NCI-H69 (cell line): ENCODE data around the gene TBX6.

Experiments
- DNase-seq: peaks from one replicate; lab custom pipeline; 2025; lab: John Stamatoyannopoulos, UW

TBX6 gene

DNA sequence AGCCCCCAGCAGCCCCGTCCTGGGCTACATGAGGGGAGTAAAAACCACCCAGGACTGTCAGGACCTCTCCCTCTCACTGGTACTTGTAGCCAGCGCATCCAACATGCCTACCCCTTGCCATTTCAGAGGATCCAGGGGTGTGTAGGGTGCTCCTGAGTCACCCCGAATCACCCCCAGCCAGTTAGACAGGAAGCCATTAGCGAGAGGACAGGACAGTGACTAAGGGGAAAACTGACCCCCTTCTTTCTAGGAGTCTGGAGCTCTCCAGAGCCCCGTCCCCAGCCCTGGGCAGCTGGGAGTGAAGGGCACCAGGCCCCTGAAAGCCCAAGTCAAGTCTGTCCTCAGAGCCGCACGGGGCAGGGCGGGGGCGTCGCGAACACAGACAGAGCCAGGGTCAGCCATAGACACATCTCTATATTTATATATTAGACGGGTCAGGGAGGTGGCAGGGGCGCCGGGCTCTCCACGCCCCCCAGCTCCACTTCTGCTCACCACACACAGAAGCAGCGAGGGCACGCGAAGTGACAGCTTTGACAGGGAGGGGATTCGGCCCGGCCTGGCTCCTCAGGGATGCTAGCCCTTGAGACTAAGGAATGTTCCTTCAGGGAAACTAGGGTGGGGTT lies 22.1 kb upstream of the TBX6 start:
- no peak for DNase-seq

DNA sequence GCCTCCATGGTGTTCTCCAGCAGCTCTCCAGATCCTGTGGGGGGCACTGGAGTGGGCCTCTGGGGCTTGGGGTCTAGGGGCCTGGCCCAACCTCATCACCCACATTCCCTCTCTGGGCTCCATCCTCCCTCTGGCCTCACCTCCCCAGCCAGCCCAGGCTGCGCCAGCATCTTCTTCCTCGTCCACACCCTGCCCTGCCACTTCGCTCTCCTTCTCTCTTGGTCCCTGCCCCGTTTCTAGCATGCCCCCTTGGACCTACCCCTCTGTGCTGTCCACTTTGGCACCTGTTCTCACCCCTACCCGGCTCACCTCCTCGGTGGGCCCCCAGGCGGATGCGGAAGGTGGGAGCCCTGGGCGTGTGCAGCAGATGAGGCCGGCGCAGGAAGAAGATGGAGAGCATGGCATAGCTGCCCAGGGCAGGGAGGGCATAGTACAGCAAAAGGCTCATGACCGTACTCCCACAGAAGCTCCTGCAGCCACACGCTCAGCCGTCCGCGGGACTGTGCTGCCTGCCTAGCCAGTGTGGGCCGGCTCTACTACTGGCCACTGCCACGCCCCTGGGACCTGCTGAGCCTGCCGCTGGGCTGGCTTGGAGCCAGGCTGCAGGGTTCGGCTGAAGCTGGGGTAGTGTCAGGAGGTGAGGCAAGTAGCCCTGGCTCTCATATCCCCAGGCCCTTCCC lies 21.4 kb upstream of the TBX6 start, which contains the start of gene GDPD3:
Gene GDPD3 (minus strand): TSS at position 507 of the 680 bp plus-strand sequence. CDS start 59 bp downstream, at position 448.
- DNase-seq: no peak

DNA sequence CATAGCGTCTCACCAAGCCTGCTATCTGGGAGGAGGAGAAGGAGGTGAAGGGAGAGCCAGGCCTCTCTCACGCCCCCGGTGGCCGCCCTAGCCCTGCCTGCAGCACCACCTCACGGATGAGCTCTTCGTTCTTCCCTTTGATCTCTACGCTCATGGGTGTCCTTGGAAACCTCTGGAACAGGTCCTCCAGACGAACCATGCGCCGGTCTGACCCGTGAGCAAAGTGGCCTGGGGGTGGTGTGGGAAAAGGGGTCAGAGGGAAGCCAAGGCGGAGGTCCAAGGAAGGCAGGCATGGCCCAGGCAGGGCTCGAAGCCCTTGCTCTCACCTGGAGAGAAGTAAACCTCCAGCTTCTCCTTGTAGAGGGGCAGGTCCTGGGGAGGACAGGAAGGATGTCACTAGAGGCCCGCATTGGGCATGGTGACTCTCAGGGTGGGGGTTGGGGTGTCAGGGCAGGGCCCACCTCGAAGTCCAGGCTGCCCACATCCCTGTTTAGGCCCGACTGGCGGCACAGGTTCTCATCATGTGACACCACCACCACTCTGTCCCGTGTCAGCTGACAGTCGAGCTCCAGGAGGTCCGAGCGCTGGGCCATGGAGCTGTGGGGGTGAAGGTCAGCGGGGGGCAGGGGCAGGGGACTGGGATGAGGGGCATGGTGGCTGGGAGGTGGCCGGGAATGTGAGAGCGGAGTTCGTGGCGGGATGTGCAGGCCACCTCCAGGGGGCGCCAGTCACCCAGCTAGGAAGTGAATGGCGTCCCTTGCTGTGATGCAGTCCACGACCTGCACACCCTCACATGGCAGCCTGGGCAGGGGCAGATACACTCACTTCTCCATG lies 20.7 kb upstream of the TBX6 start:
- DNase-seq: peak; percentile 72

DNA sequence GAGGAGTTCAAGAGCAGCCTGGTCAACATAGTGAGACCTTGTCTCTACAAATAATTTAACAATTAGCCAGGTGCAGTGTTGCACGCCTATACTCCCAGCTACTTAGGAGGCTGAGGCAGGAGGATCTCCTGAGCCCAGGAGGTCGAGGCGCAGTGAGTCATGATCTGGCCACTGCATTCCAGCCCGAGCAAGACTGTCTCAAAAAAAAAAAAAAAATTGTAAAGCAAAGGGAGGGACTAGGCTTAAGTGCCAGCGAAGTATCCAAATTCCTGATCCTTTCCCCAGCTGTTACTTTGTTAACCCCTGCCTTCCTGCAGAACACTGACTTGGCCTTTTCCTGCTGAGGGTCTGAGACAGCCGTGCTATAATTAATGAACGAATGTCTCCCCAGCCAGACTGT lies 18.9 kb upstream of the TBX6 start:
- no peak for DNase-seq

DNA sequence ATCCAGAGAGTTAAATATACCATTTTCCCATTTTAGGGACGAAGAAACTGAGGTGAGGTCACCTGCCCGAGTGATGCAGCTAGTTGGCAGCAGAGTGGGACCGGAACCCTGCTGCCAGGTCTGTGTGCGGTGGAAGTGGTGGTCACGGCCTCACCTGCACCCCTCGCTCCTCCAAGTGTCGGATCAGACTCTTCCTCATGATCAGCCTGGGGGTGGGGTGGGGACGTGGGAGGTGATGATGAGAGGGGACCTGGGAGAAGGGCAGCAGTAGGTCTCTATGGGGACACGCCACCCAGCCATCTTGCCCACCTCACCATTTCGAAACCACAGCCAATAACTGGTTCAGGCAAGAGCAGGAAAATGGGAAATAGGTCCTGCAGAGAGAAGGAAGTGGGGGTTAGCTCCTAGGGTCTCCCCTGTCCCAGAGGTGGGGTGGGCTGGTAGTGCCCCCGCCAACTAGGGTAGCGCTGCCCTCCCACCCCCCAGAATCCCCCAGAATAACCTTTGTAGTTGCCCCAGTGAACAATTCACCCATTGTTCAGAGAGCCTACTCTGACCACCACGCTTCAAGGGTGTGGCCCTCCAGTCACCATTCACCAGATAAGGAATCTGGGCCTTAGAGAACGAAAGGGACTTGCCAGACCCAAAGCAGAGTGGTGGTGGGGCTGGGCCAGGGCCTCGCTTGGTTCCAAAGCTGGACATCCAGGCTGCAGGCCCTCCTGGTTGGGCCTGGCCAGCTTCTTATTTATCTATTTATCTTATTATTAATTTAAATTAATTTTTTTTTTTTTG lies 16.5 kb upstream of the TBX6 start:
- no peak for DNase-seq

DNA sequence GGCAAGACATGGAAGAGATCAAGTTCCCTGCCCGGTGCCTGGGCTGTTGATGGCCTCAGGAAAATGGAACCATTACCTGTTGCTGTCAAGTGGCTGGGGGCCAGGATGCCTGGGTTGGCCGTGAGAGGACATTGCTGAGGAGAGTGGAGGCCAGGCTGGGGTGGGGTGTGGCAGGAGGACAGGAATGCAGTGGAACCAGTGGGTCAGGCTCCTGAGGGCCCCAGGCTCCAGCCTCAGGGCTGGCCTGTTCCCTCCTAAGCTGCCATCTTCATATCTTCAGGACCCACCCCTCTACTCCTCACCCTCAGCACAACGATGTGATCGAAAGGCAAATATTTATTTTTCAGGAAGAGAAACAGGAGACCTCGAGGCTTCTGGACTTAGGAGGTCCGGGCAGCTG lies 12.8 kb upstream of the TBX6 start:
- no peak for DNase-seq

DNA sequence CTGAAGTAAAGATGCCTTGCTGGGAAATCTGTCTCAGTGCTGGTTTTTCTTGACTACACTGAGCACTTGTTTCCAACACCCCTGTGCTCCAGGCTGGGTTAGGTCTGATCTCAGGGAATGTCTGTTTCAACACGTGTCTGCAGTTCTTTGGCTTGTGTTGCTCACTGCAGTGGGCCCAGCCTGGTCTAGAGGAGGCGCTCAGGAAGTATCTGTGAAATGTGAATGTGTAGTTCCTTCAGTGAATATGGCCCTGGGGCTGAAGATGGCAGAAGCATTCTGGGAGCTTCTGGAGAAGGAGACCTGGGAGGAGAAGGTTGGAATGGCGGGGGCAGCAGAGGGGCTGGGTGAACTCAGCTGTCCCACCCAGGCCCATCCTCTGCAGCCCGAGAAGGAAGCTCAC lies 12.4 kb upstream of the TBX6 start:
- no peak for DNase-seq

DNA sequence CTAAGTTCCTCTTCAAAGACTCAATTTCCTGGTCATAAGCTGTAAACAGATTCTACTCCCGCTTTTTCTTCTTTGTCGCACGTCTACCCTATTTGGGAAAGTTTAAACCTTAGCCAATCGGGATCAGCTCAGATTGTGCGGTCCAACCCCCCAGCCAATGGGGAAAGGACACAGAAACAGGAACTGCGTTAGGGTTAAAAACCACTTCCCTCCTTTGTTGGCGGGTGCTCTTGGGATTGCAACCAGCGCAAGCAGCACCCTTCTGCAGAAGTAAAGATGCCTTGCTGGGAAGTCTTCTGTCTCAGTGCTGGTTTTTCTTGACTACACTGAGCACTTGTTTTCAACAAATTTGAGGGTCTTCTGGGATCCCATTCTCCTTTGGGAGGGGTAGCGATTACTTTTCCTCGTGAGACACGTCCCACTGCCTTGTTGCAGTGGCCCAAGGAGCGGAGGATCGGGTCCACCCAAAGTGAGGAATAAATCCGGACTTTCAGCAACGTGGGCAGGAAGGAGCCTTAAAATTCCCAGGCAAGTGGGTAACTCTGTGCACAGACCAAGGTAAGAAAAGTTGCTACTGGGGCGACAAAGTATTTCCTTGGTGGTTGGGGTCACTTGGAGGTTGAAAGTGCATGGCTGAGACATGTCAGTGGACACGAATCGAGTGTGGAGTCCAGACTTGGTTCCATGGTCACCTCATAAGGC lies 5.3 kb upstream of the TBX6 start:
- DNase-seq: no peak

DNA sequence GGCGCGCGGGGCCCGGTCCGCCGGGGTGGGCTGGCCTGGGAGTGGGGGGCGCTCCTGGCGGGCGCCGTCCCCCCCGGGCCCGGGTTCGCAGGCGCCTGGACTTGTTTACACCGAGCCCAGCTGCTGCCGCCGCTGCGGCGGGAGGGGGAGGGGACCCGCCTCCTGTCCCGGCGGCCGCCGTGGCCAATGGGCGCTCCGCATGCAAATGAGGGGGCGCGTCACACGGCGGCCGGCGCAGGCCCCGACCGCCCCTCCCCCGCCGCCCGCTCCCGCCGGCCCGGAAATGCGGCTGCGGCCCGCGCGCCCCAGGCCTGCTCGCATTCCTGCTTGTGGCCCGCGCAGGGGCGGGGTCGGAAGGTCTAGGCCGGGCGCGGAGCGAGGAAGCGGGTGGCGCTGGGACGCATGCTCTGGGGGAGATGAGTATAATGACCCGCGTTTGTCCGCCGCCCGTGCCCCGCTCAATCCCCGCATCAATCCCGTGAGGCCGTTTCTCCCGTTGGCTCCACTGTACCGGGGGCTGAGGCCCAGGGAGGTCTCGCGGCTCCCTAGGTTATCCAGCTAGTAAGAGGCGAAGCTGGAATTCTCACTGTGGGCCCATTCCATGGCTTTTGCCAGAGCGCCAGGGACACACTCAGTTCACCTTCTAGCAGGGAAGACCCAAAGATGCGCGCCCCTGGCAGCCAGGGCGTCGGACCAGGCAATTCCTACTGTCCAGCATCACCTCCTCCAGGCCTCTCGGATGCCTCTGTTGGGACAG lies 4.6 kb upstream of the TBX6 start, which contains the start of gene YPEL3:
Gene YPEL3 (minus strand): TSS at position 109 of the 757 bp plus-strand sequence. CDS start 731 bp downstream, outside the sequence.
- peak; percentile 98 for DNase-seq

DNA sequence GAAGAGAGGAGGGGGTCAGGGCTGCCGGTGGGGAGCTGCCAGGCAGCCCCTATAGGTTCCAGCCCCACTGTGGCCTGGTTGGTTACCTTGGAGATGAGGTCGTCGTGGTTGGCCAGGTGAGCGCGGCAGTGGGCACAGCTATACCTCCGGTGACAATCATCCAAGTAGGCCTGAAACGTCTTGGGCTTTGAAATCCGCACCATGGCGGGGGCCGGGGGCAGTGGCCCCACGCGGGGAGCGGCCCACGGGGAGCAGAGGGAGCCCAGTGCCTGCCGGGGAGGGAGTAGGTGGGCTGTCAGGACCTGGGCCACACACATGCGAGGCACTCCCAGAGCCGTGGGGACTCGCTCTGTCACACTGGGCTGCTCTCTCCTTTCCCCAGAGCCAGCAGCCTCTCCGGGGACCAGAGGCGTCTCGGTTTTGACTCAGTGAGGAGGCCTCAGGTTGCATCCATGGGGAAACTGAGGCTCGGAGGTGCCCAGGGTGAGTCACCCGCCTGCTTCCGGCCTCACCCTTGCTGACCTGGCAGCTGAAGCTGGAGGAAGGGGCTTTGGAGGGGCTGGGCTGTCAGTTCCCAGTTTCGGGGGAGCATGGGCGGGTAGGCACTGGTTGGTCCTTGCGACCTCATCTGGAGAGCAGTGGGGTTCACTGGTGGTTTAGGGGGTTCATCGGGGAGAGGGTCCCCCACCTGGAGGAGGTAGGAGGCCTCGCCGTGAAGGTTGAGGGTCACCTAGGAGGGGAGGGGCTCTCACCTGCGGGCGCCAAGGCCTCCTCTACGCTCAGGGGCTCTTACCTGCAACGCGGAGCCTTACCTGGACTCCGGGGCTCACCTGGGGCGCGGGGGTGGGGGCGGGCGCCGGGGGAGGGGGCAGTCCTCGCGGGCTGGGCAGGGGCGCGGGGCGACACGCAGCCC lies 3.7 kb upstream of the TBX6 start:
- DNase-seq: peak; percentile 75

DNA sequence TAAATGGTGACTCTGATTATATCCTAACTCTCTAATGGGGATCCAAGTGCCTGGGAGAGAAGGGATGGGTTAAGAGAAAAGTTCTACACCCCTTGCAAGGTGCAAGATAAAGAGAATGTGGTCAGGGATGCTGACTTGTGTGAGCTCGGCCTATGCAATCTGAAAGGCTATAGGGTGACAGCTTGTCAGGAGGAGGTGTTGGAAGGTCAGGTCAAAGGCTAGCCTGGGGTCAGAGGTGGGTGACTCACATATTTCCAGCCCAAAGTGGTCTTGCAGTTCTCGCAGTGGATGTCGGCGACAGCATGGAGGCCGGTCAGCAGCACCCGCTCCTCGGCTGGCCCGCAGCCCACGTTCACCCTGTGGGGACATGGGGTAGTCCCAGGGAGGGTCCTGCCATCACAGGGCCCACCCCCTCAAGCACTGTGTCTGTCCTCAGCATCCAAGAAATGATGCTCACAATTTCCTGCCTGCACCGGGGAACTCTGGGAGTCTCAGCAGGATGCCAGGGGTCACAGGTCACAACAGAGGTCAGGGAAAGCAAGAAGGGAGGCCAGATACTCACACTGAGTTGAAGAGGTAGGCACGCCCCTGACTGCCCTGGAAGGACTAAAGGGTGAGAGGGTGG lies 2.9 kb upstream of the TBX6 start:
- DNase-seq: no peak

DNA sequence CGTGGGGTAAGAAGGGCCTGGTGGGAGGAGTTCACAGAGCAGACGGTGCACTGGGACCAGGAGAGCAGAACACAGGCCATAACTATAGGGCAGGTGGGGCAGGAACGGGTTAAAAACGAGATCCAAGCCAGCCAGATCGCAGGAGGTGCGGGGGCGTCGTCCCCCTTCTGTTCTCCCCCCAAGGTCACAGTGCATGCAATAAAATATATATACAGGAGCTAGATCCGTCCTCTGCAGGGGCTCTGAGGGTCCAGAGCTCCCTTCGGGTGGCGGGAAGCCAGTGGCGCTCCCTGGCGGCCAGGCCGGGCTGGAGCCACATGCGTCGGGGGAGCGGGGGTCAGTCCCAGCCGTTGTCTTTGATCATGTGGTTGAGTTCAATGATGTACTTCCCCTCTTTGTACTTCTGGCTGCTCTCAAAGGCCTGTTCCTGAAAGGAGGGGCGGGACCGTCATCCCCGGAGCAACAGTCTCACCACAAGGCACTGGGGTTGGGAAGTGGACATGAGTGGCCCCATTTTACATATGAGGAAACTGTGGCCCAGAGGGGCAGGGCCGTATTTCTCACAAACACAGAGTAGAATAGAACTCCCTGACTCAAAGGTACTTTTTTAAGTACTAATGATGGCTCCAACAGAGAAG lies 768 bp upstream of the TBX6 start:
- DNase-seq: peak; percentile 94

DNA sequence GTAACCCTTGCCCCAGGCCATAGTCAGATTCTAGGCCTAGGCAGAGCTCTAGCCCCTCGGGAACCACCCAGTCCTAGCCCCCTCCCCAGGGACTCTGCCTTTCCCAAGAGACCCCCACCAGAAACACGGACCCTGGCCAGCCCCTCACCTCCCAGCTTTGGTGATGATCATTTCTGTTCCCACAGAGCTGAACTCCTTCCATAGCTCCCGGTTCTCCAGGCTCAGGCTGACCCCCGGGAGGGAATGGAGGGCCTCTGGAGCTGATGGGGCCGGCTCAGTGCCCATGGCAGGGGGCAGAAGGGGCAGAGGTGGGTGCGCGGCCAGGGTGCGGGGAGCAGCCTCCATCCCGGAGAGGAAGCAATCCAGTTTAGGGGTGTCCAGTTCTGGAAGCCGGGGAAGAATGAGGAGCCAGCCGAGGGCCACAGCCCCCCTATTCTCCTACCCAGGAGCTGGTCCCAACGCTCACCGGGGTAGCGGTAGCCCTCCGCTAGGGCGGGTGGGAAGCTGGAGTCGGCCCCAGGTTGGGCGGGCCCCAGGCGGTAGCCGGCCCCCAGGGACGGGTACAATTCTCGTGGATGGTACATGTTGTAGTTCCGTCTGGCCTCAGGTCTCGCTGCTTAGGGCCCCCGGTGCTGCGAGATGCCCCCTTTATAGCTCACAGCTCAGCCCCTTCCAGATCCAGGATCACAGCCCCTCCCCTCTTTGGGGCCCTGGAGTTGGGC lies 953 bp downstream of the TBX6 start:
- no peak for DNase-seq

DNA sequence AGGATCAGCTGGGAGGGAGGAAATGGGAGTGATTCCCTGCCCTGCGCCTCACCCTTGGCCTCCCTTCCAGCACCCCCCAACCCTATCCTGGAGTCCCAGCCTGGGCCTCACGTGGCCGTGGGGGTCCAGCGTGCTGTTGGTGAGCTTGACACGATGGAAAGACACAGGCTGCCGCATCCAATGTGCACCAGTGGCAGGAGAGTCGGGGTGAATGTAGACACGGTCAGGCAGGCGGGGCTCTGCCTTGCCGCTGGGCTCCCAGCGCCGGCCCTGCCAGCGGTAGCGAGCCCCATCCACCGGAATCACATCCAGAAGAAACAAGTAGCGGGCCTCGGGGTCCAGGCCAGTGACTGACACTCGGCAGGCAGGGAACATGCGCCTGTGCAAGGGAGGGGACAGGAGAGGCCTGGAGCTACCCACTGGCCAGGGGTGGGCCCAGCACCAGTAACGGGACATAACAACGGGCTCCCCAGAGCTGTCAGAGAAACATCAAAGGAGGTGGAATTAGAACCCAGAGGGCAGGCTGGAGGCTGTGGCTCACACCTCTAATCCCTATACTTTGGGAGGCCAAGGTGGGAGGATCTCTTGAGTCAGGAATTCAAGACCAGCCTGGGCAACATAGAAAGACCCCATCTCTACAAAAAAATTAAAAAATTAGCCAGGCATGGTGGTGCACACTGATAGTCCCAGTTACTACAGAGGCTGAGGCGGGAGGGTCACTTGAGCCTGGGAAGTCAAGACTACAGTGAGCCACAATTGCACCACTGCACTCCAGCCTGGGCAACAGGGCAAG lies 2.7 kb downstream of the TBX6 start:
- no peak for DNase-seq

DNA sequence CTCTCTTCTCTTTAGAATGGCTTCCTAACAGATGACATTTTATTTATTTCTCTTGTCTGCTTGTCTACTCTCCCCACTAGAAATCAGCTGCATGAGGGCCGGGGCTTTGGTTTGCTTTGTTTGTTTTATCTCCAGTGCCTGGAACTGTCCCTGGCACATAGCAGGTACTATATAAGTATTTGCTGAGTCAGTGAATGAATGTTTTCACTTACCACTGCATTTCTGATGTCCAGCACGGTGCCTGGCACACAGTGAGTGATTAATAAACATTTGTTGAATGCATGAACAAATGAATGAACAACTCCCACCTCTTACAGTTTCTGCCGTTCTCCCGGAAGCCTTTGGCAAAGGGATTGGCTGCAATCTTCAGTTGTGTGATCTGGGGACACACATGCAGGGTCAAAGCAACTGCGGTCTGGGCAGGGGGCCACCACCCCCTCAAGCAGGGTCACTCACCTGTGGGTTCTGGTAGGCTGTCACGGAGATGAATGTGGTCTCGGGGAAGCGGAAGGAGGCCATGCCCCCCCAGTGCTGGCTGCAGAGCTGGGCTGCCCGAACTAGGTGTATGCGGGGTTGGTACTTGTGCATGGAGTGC lies 3.4 kb downstream of the TBX6 start:
- DNase-seq: no peak

DNA sequence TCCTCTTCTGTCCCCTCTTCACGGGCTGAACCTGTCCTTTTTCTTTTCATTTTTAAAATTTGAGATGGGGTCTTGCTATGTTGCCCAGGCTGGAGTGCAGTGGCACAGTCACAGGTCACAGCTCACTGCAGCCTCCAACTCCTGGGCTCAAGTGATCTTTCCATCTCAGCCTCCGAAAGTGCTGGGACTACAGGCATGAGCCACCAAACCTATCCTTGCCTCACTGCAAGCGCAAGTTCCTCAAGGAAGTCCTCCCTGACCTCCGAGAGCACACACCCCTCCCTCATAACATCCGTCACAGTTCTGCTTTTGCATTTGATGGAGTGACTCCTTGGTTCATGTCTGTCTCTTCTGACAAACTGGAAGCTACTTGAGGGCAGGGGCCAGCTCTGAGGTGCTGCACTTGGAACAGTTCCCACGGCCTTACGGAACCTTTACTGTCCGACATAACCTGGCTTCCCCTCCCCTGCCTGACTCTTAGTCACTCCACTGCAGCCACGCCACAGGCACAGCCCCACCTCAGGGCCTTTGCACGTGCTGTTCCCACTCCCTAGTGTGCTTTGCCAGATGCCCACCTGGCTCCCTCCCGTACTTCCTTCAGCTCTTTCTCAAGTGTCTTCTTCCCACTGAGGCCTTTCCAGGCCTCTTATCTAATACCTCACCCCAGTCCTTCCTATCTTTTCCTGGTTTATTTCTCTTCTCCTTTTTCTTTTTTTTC lies 4.4 kb downstream of the TBX6 start:
- DNase-seq: no peak
